Endothelial cell of umbilical vein (primary cell): ENCODE results near the gene PIGW. TPM values are rescaled to one million over a fixed set of nuclear protein-coding genes. Genes with fewer than 3 reads are reported as not detected.

Source experiments
- Bru-seq: library from RNA; stranded (reverse); fragments of 400-500 nt; gene quantifications from one replicate; lab custom pipeline; 2021; lab: Mats Ljungman, UMichigan
- BruChase-seq, 2 experiments: library from RNA; stranded (reverse); fragments of 400-500 nt; gene quantifications; one replicate each; lab custom pipeline; 2021; lab: Mats Ljungman, UMichigan
- BruUV-seq: library from RNA; stranded (reverse); fragments of 400-500 nt; replicated peaks from 2 replicates; lab custom pipeline; 2021; lab: Mats Ljungman, UMichigan
- CTCF ChIA-PET: fragments of 300-600, 350-600 bp; sonication (Branson Sonifier 250); formaldehyde crosslinking; loops from one replicate; lab custom pipeline; 2021; ENCODE audit warnings: antibody characterized with exemption, inconsistent platforms; lab: Charles Lee
- POLR2A ChIA-PET: fragments of 300-600, 350-600 bp; sonication (Branson Sonifier 250); formaldehyde crosslinking; loops from one replicate; lab custom pipeline; 2021; ENCODE audit warnings: antibody characterized with exemption, inconsistent platforms; lab: Charles Lee
- DNase-seq: peaks from one replicate; pipeline ENCODE4 v3.0.0-alpha.2; 2011; ENCODE audit warnings: low read depth, low spot score
- FAIRE-seq: peaks from 2 replicates; lab custom pipeline; 2011; peaks lifted over from hg19 to GRCh38; lab: Jason Lieb, UNC
- H2AFZ ChIP-seq: 2 replicates; pipeline ENCODE4 v1.6.0; 2012; ENCODE audit warnings: low read depth, low read length, control low read depth, inconsistent platforms
- H3K27ac ChIP-seq: 2 replicates; pipeline ENCODE4 v1.5.1; 2011; ENCODE audit warnings: low read depth, mild to moderate bottlenecking, control low read depth, low read length, moderate library complexity; ENCODE audit not compliant: insufficient read depth
- H3K27me3 ChIP-seq, 2 experiments: 2 replicates each; pipeline versions ENCODE4 v1.6.0 to v1.6.1; 2011; ENCODE audit warnings: low read length in 2 of 2, mixed read lengths in 1 of 2; ENCODE audit not compliant: control insufficient read depth in 2 of 2, insufficient read depth in 2 of 2
- H3K36me3 ChIP-seq, 2 experiments: 2 replicates in 1 of 2; 3 replicates in 1 of 2; pipeline ENCODE4 v1.5.1; 2011; ENCODE audit warnings: low read length in 2 of 2, mild to moderate bottlenecking in 1 of 2, moderate library complexity in 1 of 2; ENCODE audit not compliant: control insufficient read depth in 2 of 2, insufficient read depth in 2 of 2; ENCODE audit errors: extremely low read depth in 1 of 2
- H3K4me1 ChIP-seq: 3 replicates; pipeline ENCODE4 v1.5.1; 2011; ENCODE audit warnings: mild to moderate bottlenecking, low read length; ENCODE audit not compliant: control insufficient read depth, insufficient read depth; ENCODE audit errors: extremely low read depth
- H3K4me2 ChIP-seq: 2 replicates; pipeline ENCODE4 v1.6.1; 2011; ENCODE audit warnings: low read length, control low read depth, mixed read lengths; ENCODE audit not compliant: insufficient read depth
- H3K4me3 ChIP-seq, 3 experiments: fragments of 200-600 bp in 1 of 3; sonication (generic), shearing (Covaris generic) in 1 of 3; replicated peaks in 1 of 3; 2 replicates each; pipeline ENCODE4 v1.5.1; 2011 to 2016; ENCODE audit warnings: control low read depth in 3 of 3, low read length in 3 of 3, mild to moderate bottlenecking in 2 of 3, inconsistent platforms in 1 of 3, low read depth in 1 of 3, moderate library complexity in 1 of 3; ENCODE audit not compliant: insufficient read depth in 1 of 3
- H3K79me2 ChIP-seq: 2 replicates; pipeline ENCODE4 v1.6.0; 2012; ENCODE audit warnings: low read length, inconsistent platforms; ENCODE audit not compliant: control insufficient read depth, insufficient read depth
- H3K9ac ChIP-seq: replicated peaks from 2 replicates; pipeline ENCODE3; 2011; ENCODE audit warnings: low read length, control low read depth; ENCODE audit not compliant: insufficient read depth; ENCODE audit errors: extremely low read depth
- H3K9me1 ChIP-seq: replicated peaks from 3 replicates; pipeline ENCODE4 v1.6.0; 2011; ENCODE audit warnings: mild to moderate bottlenecking, low read length; ENCODE audit not compliant: control insufficient read depth, insufficient read depth; ENCODE audit errors: extremely low read depth
- H3K9me3 ChIP-seq: replicated peaks from 2 replicates; pipeline ENCODE4 v1.5.1; 2012; ENCODE audit warnings: low read length, inconsistent platforms; ENCODE audit not compliant: control insufficient read depth, insufficient read depth
- H4K20me1 ChIP-seq: replicated peaks from 2 replicates; pipeline ENCODE3; 2011; ENCODE audit warnings: mild to moderate bottlenecking, low read length; ENCODE audit not compliant: control insufficient read depth, insufficient read depth; ENCODE audit errors: extremely low read depth
- EZH2 ChIP-seq: IDR thresholded peaks from 2 replicates; pipeline ENCODE4 v1.6.1; 2012; ENCODE audit warnings: borderline replicate concordance, low read depth, mild to moderate bottlenecking, moderate library complexity, low read length, inconsistent platforms; ENCODE audit not compliant: severe bottlenecking
- FOS ChIP-seq: IDR thresholded peaks from 2 replicates; pipeline ENCODE4 v1.6.1; 2011; ENCODE audit warnings: mild to moderate bottlenecking, low read length, moderate library complexity, borderline replicate concordance; ENCODE audit not compliant: insufficient read depth
- GATA2 ChIP-seq: IDR thresholded peaks from 2 replicates; pipeline ENCODE4 v1.7.0; 2011; ENCODE audit warnings: low read depth, mild to moderate bottlenecking, moderate library complexity, mixed read lengths, low read length; ENCODE audit not compliant: insufficient read length, insufficient read depth
- JUN ChIP-seq: IDR thresholded peaks from 2 replicates; pipeline ENCODE4 v1.6.1; 2011; ENCODE audit warnings: borderline replicate concordance, low read depth; ENCODE audit not compliant: insufficient read length, insufficient read depth
- MYC ChIP-seq: IDR thresholded peaks from one replicate; pipeline ENCODE4 v1.6.1; 2011; ENCODE audit warnings: mild to moderate bottlenecking, low read depth, low read length
- POLR2A ChIP-seq: IDR thresholded peaks from 2 replicates; pipeline ENCODE4 v1.6.1; 2012; ENCODE audit warnings: low read depth, mild to moderate bottlenecking, control low read depth, low read length
- POLR2AphosphoS5 ChIP-seq: IDR thresholded peaks from 2 replicates; pipeline ENCODE4 v1.6.1; 2012; ENCODE audit warnings: low read depth, mild to moderate bottlenecking, control low read depth, low read length, moderate library complexity; ENCODE audit not compliant: insufficient read depth
- dilution Hi-C: fragments of 300-500 bp; cut with MboI; formaldehyde crosslinking; loops from one replicate; pipeline ENCODE4 v1.15.0; 2019; ENCODE audit warnings: low sequenced_read_pairs; ENCODE audit not compliant: extremely low pct_ligation_motif_present
- intact Hi-C: fragments of 100-400 bp; cut with micrococcal nuclease; formaldehyde crosslinking; loops from one replicate; pipeline ENCODE4 v1.10.0; 2022
- long read RNA-seq: library from polyadenylated mRNA; stranded (forward); transcript quantifications from one replicate; pipeline ENCODE4 v2.0.0, GENCODE V29; 2021
- polyA minus RNA-seq, 3 experiments: library from RNA; depleted of rRNA, polyadenylated mRNA; stranded (reverse); fragments of >200 nt; gene quantifications; 1 replicate in 1 of 3; 2 replicates in 2 of 3; pipeline ENCODE4 v1.2.3, GENCODE V29; 2011
- polyA plus RNA-seq, 4 experiments: library from polyadenylated mRNA; depleted of rRNA in 3 of 4; stranded (reverse) in 3 of 4; unstranded in 1 of 4; fragments of >200 nt; gene quantifications; 2 replicates each; pipeline versions ENCODE4 v1.2.1 to v1.2.3, GENCODE V29; 2011 to 2012; ENCODE audit warnings: missing spikeins in 1 of 4
- total RNA-seq: library from RNA; stranded (reverse); gene quantifications from 2 replicates; pipeline ENCODE4 v1.2.3, GENCODE V29; 2021
- TF ChIP-seq, protein P1 (sequence below): IDR thresholded peaks from 2 replicates; pipeline ENCODE4 v1.6.1; 2011; ENCODE audit not compliant: insufficient read depth, insufficient read length
- TF ChIP-seq, protein P2 (sequence below), 2 donors: IDR thresholded peaks; 1 replicate in 1 of 2; 2 replicates in 1 of 2; pipeline ENCODE4 v1.5.1; 2011; ENCODE audit warnings: low read length in 2 of 2, mild to moderate bottlenecking in 2 of 2, moderate library complexity in 2 of 2, control low read depth in 1 of 2, inconsistent platforms in 1 of 2, low read depth in 1 of 2; ENCODE audit not compliant: insufficient read depth in 1 of 2; ENCODE audit errors: extremely low read depth in 1 of 2

The PIGW gene, protein sequence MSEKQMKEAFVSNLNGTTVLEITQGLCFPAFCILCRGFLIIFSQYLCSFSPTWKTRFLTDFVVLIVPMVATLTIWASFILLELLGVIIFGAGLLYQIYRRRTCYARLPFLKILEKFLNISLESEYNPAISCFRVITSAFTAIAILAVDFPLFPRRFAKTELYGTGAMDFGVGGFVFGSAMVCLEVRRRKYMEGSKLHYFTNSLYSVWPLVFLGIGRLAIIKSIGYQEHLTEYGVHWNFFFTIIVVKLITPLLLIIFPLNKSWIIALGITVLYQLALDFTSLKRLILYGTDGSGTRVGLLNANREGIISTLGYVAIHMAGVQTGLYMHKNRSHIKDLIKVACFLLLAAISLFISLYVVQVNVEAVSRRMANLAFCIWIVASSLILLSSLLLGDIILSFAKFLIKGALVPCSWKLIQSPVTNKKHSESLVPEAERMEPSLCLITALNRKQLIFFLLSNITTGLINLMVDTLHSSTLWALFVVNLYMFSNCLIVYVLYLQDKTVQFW
- 13.1 and 16.3 TPM in 2 replicates for total RNA-seq
- 5.1 and 5.9 TPM in 2 replicates for polyA plus RNA-seq
- polyA plus RNA-seq (2011; cell fraction: cytosol; rRNA removed) = 6.8 and 7.0 TPM in 2 replicates
- 3.1 and 5.1 TPM in 2 replicates for polyA plus RNA-seq (2011; cell fraction: nucleus; rRNA removed)
- 9.6 and 18.9 TPM in 2 replicates for polyA plus RNA-seq (2012)
- 5.0 and 5.5 TPM in 2 replicates for polyA minus RNA-seq
- 5.9 TPM for polyA minus RNA-seq (2011; cell fraction: cytosol; rRNA and poly(A)+ RNA removed)
- polyA minus RNA-seq (2011; cell fraction: nucleus; rRNA and poly(A)+ RNA removed) = 2.3 and 4.4 TPM in 2 replicates
- Bru-seq, nascent RNA = percentile 87 among the genes with signal in this experiment
- percentile 95 among the genes with signal in this experiment for BruChase-seq, experiment 1, labeled RNA remaining after a 6-hour chase
- BruChase-seq, experiment 2, labeled RNA remaining after a 2-hour chase = percentile 89 among the genes with signal in this experiment
- long read RNA-seq, transcript PIGW-204 (2 exons, 2,312 nt) = major isoform, 22 of 43 reads
- long read RNA-seq, transcript PIGW-206 (2 exons, 2,264 nt) = minor isoform, 6 of 43 reads
- long read RNA-seq, transcript PIGW-205 (2 exons, 876 nt) = minor isoform, 11 of 43 reads
- long read RNA-seq, partial matches to known transcripts = 0 of 43 reads
- long read RNA-seq, other reads (novel, unspliced or antisense) = 4 of 43 reads

- Histone ChIP-seq H3K27me3 (no peaks in the 10 kb centered on the region), H4K20me1 (no peaks in the 10 kb centered on the region), H3K4me2 (peak within 1 kb of the TSS; percentile 86), H3K27ac (peak within 1 kb of the TSS; percentile 84), H2AFZ (peak within 1 kb of the TSS; percentile 70), H3K9me3 (no peaks in the 10 kb centered on the region), H3K4me1 (peaks cover 8% of the 10 kb centered on the region), H3K79me2 (peaks cover 6% of the 10 kb centered on the region), H3K9me1 (no peaks in the 10 kb centered on the region), H3K36me3 (peaks cover 4 to 7% of the 10 kb centered on the region in 2 experiments), H3K4me3 (peak within 1 kb of the TSS; percentile 63 to 84 (median 70)), H3K9ac (peak within 1 kb of the TSS; percentile 94)
- FAIRE-seq (no peak), DNase-seq (peak; percentile 90)
- ChIA-PET POLR2A (interaction anchor here (0.6 to 1.0 kb wide), 2 partner anchors 10 kb away, joined by 3 to 6 read pairs; partner anchors contain the start of gene GGNBP2), CTCF (interaction anchor here (1.3 to 4.3 kb wide), 3 partner anchors 10 to 52 kb away, joined by 3 to 31 read pairs (median 12); partner anchors contain the start of gene GGNBP2)
- dilution Hi-C loops (no loop called here), intact Hi-C loops (loop anchor here (1.0 kb wide), 2 partner anchors 9 to 49 kb away; partner anchors contain the start of genes GGNBP2 and ZNHIT3)
- no TSS peak for BruUV-seq
- no peak for TF ChIP-seq FOS
- TF ChIP-seq, protein P1, sequence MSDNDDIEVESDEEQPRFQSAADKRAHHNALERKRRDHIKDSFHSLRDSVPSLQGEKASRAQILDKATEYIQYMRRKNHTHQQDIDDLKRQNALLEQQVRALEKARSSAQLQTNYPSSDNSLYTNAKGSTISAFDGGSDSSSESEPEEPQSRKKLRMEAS = peak; percentile 95
- TF ChIP-seq JUN = no peak
- TF ChIP-seq POLR2A = peak; percentile 94
- TF ChIP-seq, protein P2, sequence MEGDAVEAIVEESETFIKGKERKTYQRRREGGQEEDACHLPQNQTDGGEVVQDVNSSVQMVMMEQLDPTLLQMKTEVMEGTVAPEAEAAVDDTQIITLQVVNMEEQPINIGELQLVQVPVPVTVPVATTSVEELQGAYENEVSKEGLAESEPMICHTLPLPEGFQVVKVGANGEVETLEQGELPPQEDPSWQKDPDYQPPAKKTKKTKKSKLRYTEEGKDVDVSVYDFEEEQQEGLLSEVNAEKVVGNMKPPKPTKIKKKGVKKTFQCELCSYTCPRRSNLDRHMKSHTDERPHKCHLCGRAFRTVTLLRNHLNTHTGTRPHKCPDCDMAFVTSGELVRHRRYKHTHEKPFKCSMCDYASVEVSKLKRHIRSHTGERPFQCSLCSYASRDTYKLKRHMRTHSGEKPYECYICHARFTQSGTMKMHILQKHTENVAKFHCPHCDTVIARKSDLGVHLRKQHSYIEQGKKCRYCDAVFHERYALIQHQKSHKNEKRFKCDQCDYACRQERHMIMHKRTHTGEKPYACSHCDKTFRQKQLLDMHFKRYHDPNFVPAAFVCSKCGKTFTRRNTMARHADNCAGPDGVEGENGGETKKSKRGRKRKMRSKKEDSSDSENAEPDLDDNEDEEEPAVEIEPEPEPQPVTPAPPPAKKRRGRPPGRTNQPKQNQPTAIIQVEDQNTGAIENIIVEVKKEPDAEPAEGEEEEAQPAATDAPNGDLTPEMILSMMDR (IDR thresholded peaks at IDR 0.05; ENCODE audit: extremely low read depth in 1 of 2, insufficient read depth in 1 of 2, low read depth in 1 of 2, low read length in 2 of 2) = no peak
- TF ChIP-seq POLR2AphosphoS5 = peak; percentile 99
- TF ChIP-seq GATA2 = no peak
- TF ChIP-seq EZH2 = no peak
- peak; percentile 97 for TF ChIP-seq MYC
Measured at GRCh38 chr17:36534840-36535668, at the start of gene PIGW, which contains the start of gene MYO19. TSS of gene PIGW (plus strand) at chr17:36534987. CDS start at chr17:36537102, 2,115 bp downstream. TSS of gene MYO19 (minus strand) at chr17:36534868. CDS start at chr17:36532538, 2,330 bp downstream.
